Smooth muscle cell (in vitro differentiated cells): ENCODE data around the gene IFT27. TPM values are rescaled to one million over a fixed set of nuclear protein-coding genes. Genes with fewer than 3 reads are reported as not detected.

Experiments used
- DNase-seq: peaks from one replicate; lab custom pipeline; 2025; ENCODE audit not compliant: unreplicated experiment; lab: John Stamatoyannopoulos, UW
- H2AFZ ChIP-seq: fragments of 200-600 bp; sonication (generic); 2 replicates; pipeline ENCODE4 v1.6.0; 2016; ENCODE audit warnings: antibody characterized with exemption, low read depth, mild to moderate bottlenecking
- H3F3A ChIP-seq: fragments of 200-600 bp; sonication (generic); 2 replicates; pipeline ENCODE4 v1.6.0; 2017; ENCODE audit warnings: antibody characterized with exemption, low read depth
- H3K27ac ChIP-seq: fragments of 200-600 bp; sonication (generic); 2 replicates; pipeline ENCODE4 v1.5.1; 2016; ENCODE audit warnings: low read depth, mild to moderate bottlenecking
- H3K27me3 ChIP-seq: fragments of 200-600 bp; sonication (generic); 2 replicates; pipeline ENCODE4 v1.6.1; 2016; ENCODE audit warnings: low read depth, mild to moderate bottlenecking
- H3K36me3 ChIP-seq: fragments of 200-600 bp; sonication (generic); 2 replicates; pipeline ENCODE4 v1.5.1; 2016; ENCODE audit warnings: low read depth
- H3K4me1 ChIP-seq: fragments of 200-600 bp; sonication (generic); 2 replicates; pipeline ENCODE4 v1.5.1; 2016; ENCODE audit warnings: low read depth
- H3K4me2 ChIP-seq: fragments of 200-600 bp; sonication (generic); 2 replicates; pipeline ENCODE4 v1.6.0; 2016; ENCODE audit warnings: mild to moderate bottlenecking
- H3K4me3 ChIP-seq: fragments of 200-600 bp; sonication (generic); 2 replicates; pipeline ENCODE4 v1.5.1; 2016; ENCODE audit warnings: mild to moderate bottlenecking
- H3K79me2 ChIP-seq: fragments of 200-600 bp; sonication (generic); 2 replicates; pipeline ENCODE4 v1.6.0; 2016; ENCODE audit warnings: low read depth, mild to moderate bottlenecking
- H3K9ac ChIP-seq: fragments of 200-600 bp; sonication (generic); 2 replicates; pipeline ENCODE4 v1.6.0; 2016; ENCODE audit warnings: low read depth
- H3K9me3 ChIP-seq: fragments of 200-600 bp; sonication (generic); replicated peaks from 2 replicates; pipeline ENCODE4 v1.5.1; 2016; ENCODE audit warnings: low read depth
- H4K20me1 ChIP-seq: fragments of 200-600 bp; sonication (generic); 2 replicates; pipeline ENCODE4 v1.6.0; 2016; ENCODE audit warnings: low read depth
- CTCF ChIP-seq: fragments of 200-600 bp; sonication (generic); IDR thresholded peaks from 2 replicates; pipeline ENCODE4 v1.5.1; 2017; ENCODE audit warnings: borderline replicate concordance, mild to moderate bottlenecking, antibody characterized with exemption; ENCODE audit not compliant: insufficient read depth, poor library complexity, severe bottlenecking
- WGBS: methylation state at CpG from one replicate; pipeline ENCODE4 v1.1.7; 2016; ENCODE audit warnings: low lambda C conversion rate; 5-methylcytosine and 5-hydroxymethylcytosine counted together
- polyA plus RNA-seq: library from polyadenylated mRNA; unstranded; fragments of >200 nt; fragmentation: Nextera tagmentation; extraction: Ambion mirVana; gene quantifications from 2 replicates; pipeline ENCODE4 v1.2.1, GENCODE V29; 2016
- total RNA-seq: library from RNA; depleted of rRNA; stranded (reverse); fragments of >200 nt; gene quantifications from 2 replicates; pipeline ENCODE4 v1.2.3, GENCODE V29; 2014

IFT27 gene
- total and polyA plus RNA-seq, 2 experiments from 2014 or later: 16.0 to 43.2 TPM

GRCh38 chr22:36763576-36763975 lies 12.3 kb downstream of the IFT27 start:
- Histone ChIP-seq H3K4me1 (no peaks in the 10 kb centered on the region), H4K20me1 (no peaks in the 10 kb centered on the region), H3K27ac (no peak overlapping the region), H2AFZ (no peak overlapping the region), H3K9ac (no peak overlapping the region), H3F3A (no peaks in the 10 kb centered on the region), H3K79me2 (no peaks in the 10 kb centered on the region), H3K36me3 (no peaks in the 10 kb centered on the region), H3K4me3 (no peak overlapping the region), H3K4me2 (no peak overlapping the region), H3K9me3 (no peaks in the 10 kb centered on the region), H3K27me3 (no peaks in the 10 kb centered on the region)
- TF ChIP-seq CTCF: no peak
- DNase-seq: no peak
- 91% methylated on average over 8 of the region's 8 CpGs for WGBS

GRCh38 chr22:36762687-36763260 lies 13.1 kb downstream of the IFT27 start:
- DNase-seq: no peak
- H3K36me3 ChIP-seq: no peaks in the 10 kb centered on the region
- H3K4me1 ChIP-seq: no peaks in the 10 kb centered on the region
- no peak overlapping the region for H3K4me2 ChIP-seq
- no peaks in the 10 kb centered on the region for H3F3A ChIP-seq
- no peak overlapping the region for H3K9ac ChIP-seq
- no peaks in the 10 kb centered on the region for H3K9me3 ChIP-seq
- no peaks in the 10 kb centered on the region for H3K79me2 ChIP-seq
- no peaks in the 10 kb centered on the region for H3K27me3 ChIP-seq
- 92% methylated on average over 17 of the region's 17 CpGs for WGBS
- H3K27ac ChIP-seq: no peak overlapping the region
- H2AFZ ChIP-seq: no peak overlapping the region
- H3K4me3 ChIP-seq: no peak overlapping the region
- H4K20me1 ChIP-seq: no peaks in the 10 kb centered on the region
- TF ChIP-seq CTCF: no peak

- no peak for DNase-seq
- Histone ChIP-seq H3K9me3 (no peaks in the 10 kb centered on the region), H3K4me2 (no peak overlapping the region), H2AFZ (no peak overlapping the region), H3K4me1 (no peaks in the 10 kb centered on the region), H3K9ac (no peak overlapping the region), H3K79me2 (no peaks in the 10 kb centered on the region), H3K27me3 (no peaks in the 10 kb centered on the region), H3K36me3 (no peaks in the 10 kb centered on the region), H3F3A (no peaks in the 10 kb centered on the region), H4K20me1 (no peaks in the 10 kb centered on the region), H3K4me3 (no peak overlapping the region), H3K27ac (no peak overlapping the region)
- TF ChIP-seq CTCF: no peak
- 94% methylated on average over 10 of the region's 10 CpGs for WGBS
These were observed 14.2 kb downstream of the IFT27 start for GRCh38 chr22:36761553-36762240.

- H3K27me3 ChIP-seq: no peaks in the 10 kb centered on the region
- H4K20me1 ChIP-seq: no peaks in the 10 kb centered on the region
- H3K4me2 ChIP-seq: no peak overlapping the region
- WGBS: 90% methylated on average over 11 of the region's 11 CpGs
- no peak overlapping the region for H2AFZ ChIP-seq
- H3K4me3 ChIP-seq: no peak overlapping the region
- H3K9ac ChIP-seq: no peak overlapping the region
- no peaks in the 10 kb centered on the region for H3K79me2 ChIP-seq
- H3F3A ChIP-seq: no peaks in the 10 kb centered on the region
- H3K27ac ChIP-seq: no peak overlapping the region
- DNase-seq: no peak
- H3K4me1 ChIP-seq: no peaks in the 10 kb centered on the region
- no peaks in the 10 kb centered on the region for H3K9me3 ChIP-seq
- H3K36me3 ChIP-seq: no peaks in the 10 kb centered on the region
- TF ChIP-seq CTCF: no peak
These were observed 15.1 kb downstream of the IFT27 start for GRCh38 chr22:36760786-36761185.
